HG03196 (cell line): ENCODE measurements around the gene DOK7.
"Not testable (repeated sequence)": the region's sequence is repeated elsewhere in the genome, so short reads cannot be mapped to it uniquely, and the experiment has no call there.

Source experiments
- ATAC-seq: cut with Tn5 transposase; IDR thresholded peaks from one replicate; pipeline ENCODE4 v1.9.1; 2021; ENCODE audit not compliant: unreplicated experiment

The DOK7 gene

GRCh38 chr4:3530663-3531254 lies 67.7 kb downstream of the DOK7 start:
- no peak for ATAC-seq

DNA sequence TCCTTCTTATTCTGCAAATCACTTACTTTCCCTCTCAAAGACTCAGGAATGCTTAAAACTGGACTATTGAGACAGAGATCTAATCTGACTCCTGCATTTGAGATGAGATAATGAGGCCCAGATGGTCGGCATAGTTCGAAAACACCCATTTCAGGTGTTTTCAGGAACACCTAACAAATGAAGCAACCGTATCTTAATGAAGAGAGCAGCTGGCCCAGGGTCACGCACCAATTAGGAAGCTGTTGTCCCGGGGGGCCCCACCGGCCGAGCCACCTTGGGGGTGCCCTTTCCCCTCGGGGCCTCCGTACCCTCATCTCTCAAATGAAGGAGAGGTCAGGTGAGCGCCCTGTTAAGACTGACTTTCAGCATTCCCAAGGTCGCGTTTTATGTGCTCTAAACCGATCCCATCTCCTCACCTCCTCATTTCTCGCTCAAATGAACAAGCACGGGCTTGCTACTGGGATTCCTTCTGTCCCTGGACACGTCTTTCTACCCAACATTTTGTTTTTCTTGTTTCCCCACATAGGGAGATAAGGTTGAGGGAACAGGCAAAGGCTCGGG lies 68.3 kb downstream of the DOK7 start:
- ATAC-seq = no peak

- peak; percentile 78 for ATAC-seq
Observed at GRCh38 chr4:3531879-3532750, 69.0 kb downstream of the DOK7 start, which contains the start of gene LRPAP1. LRPAP1 (minus strand) TSS chr4:3532422; CDS start chr4:3532412, 10 bp downstream.

GRCh38 chr4:3532751-3533422 lies 69.8 kb downstream of the DOK7 start:
- no peak for ATAC-seq

GRCh38 chr4:3533423-3533820 lies 70.3 kb downstream of the DOK7 start:
- no peak for ATAC-seq

GRCh38 chr4:3535812-3536211 lies 72.7 kb downstream of the DOK7 start:
- not testable (repeated sequence) for ATAC-seq

GRCh38 chr4:3538906-3539305 lies 75.8 kb downstream of the DOK7 start:
- not testable (repeated sequence) for ATAC-seq

- not testable (repeated sequence) for ATAC-seq
Observed at GRCh38 chr4:3543415-3543814, 80.3 kb downstream of the DOK7 start.
